SK-N-SH treated with all-trans-retinoic acid at 6 μM for 48 hours (cell line): ENCODE measurements around the gene MTOR.

Source experiments
- ATAC-seq: fragments of 200-7000 bp; cut with Tn5 transposase; 3 replicates; pipeline ENCODE4 v1.9.1; 2020; ENCODE audit warnings: mild to moderate bottlenecking, moderate library complexity
- ARNTL ChIP-seq: fragments of 450-650 bp; formaldehyde crosslinking; IDR thresholded peaks from 2 replicates; pipeline ENCODE4 v1.5.0; 2020; ENCODE audit warnings: low read depth, mild to moderate bottlenecking, moderate library complexity, borderline replicate concordance
- BACH2 ChIP-seq: fragments of 250-450 bp; sonication (Bioruptor Pico); IDR thresholded peaks from 2 replicates; pipeline ENCODE4 v1.9.0; 2021; ENCODE audit warnings: mild to moderate bottlenecking, borderline replicate concordance
- ISL1 ChIP-seq: fragments of 250-450 bp; sonication (Bioruptor Pico); IDR thresholded peaks from 2 replicates; pipeline ENCODE4 v2.1.2; 2022; ENCODE audit warnings: mild to moderate bottlenecking, moderate library complexity
- PPARA ChIP-seq: fragments of 250-450 bp; sonication (Bioruptor Pico); IDR thresholded peaks from 2 replicates; pipeline ENCODE4 v1.5.0; 2020; ENCODE audit warnings: mild to moderate bottlenecking, borderline replicate concordance
- RARB ChIP-seq: fragments of 250-450 bp; sonication (Bioruptor Pico); IDR thresholded peaks from 2 replicates; pipeline ENCODE4 v1.8.0; 2021; ENCODE audit warnings: mild to moderate bottlenecking, moderate library complexity
- SNAI2 ChIP-seq: fragments of 250-450 bp; sonication (Bioruptor Pico); IDR thresholded peaks from 2 replicates; pipeline ENCODE4 v1.5.0; 2020; ENCODE audit warnings: mild to moderate bottlenecking, moderate library complexity
- TCF4 ChIP-seq: fragments of 250-450 bp; sonication (Bioruptor Pico); IDR thresholded peaks from 2 replicates; pipeline ENCODE4 v1.8.0; 2021; ENCODE audit warnings: mild to moderate bottlenecking, moderate library complexity, borderline replicate concordance
- TOX ChIP-seq: fragments of 250-450 bp; sonication (Bioruptor Pico); IDR thresholded peaks from 2 replicates; pipeline ENCODE4 v1.8.0; 2021; ENCODE audit warnings: mild to moderate bottlenecking, moderate library complexity, borderline replicate concordance
- ZFP3 ChIP-seq: fragments of 250-450 bp; sonication (Bioruptor Pico); IDR thresholded peaks from 2 replicates; pipeline ENCODE4 v1.5.0; 2020; ENCODE audit warnings: mild to moderate bottlenecking, moderate library complexity
- ZNF565 ChIP-seq: fragments of 450-650 bp; formaldehyde crosslinking; conservative IDR thresholded peaks from 2 replicates; pipeline ENCODE4 v1.5.0; 2020; ENCODE audit warnings: low read depth, mild to moderate bottlenecking, moderate library complexity
- ZNF70 ChIP-seq: fragments of 450-650 bp; formaldehyde crosslinking; IDR thresholded peaks from 2 replicates; pipeline ENCODE4 v1.5.0; 2020; ENCODE audit warnings: mild to moderate bottlenecking, moderate library complexity
- ZNF8 ChIP-seq: fragments of 450-650 bp; formaldehyde crosslinking; IDR thresholded peaks from 2 replicates; pipeline ENCODE4 v1.5.0; 2020; ENCODE audit warnings: mild to moderate bottlenecking, moderate library complexity
- TF ChIP-seq, protein P1 (sequence below): fragments of 250-450 bp; sonication (Bioruptor Pico); IDR thresholded peaks from 2 replicates; pipeline ENCODE4 v1.8.0; 2021; ENCODE audit warnings: low read depth, mild to moderate bottlenecking, moderate library complexity, borderline replicate concordance
- TF ChIP-seq, protein P2 (sequence below): fragments of 250-450 bp; sonication (Bioruptor Pico); IDR thresholded peaks from 2 replicates; pipeline ENCODE4 v1.8.0; 2020; ENCODE audit warnings: mild to moderate bottlenecking, moderate library complexity, borderline replicate concordance
- TF ChIP-seq, protein P3 (sequence below): fragments of 250-450 bp; sonication (Bioruptor Pico); IDR thresholded peaks from 2 replicates; pipeline ENCODE4 v1.5.0; 2020; ENCODE audit warnings: mild to moderate bottlenecking, moderate library complexity
- TF ChIP-seq, protein P4 (sequence below): fragments of 250-450 bp; sonication (Bioruptor Pico); IDR thresholded peaks from 2 replicates; pipeline ENCODE4 v1.5.1; 2020; ENCODE audit warnings: low read depth, mild to moderate bottlenecking, moderate library complexity
- TF ChIP-seq, protein P5 (sequence below): fragments of 250-450 bp; sonication (Bioruptor Pico); IDR thresholded peaks from 2 replicates; pipeline ENCODE4 v1.5.1; 2021; ENCODE audit warnings: mild to moderate bottlenecking, moderate library complexity

The MTOR gene

DNA sequence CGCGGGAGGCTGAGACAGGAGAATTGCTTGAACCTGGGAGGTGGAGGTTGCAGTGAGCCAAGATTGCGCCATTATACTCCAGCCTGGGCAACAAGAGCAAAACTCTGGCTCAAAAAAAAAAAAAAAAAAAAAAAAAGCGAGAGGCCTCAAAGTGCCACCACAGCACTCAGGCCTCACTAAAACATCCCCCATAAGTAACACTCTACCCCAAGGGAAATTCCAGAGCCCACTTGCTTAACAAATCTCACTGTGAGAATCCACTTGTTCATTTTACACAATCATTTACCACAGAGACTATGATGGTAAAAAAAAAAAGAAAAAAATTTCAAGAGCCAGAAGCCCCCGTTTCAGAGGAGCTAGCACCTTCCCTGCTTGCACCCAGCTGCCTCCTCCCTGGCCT, 136.4 kb downstream of the MTOR start (continued):
- TF ChIP-seq, protein P1, sequence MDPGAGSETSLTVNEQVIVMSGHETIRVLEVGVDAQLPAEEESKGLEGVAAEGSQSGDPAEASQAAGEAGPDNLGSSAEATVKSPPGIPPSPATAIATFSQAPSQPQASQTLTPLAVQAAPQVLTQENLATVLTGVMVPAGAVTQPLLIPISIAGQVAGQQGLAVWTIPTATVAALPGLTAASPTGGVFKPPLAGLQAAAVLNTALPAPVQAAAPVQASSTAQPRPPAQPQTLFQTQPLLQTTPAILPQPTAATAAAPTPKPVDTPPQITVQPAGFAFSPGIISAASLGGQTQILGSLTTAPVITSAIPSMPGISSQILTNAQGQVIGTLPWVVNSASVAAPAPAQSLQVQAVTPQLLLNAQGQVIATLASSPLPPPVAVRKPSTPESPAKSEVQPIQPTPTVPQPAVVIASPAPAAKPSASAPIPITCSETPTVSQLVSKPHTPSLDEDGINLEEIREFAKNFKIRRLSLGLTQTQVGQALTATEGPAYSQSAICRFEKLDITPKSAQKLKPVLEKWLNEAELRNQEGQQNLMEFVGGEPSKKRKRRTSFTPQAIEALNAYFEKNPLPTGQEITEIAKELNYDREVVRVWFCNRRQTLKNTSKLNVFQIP (CRISPR knock-in tag): no peak
- TF ChIP-seq, all 23 proteins: peak for 0

DNA sequence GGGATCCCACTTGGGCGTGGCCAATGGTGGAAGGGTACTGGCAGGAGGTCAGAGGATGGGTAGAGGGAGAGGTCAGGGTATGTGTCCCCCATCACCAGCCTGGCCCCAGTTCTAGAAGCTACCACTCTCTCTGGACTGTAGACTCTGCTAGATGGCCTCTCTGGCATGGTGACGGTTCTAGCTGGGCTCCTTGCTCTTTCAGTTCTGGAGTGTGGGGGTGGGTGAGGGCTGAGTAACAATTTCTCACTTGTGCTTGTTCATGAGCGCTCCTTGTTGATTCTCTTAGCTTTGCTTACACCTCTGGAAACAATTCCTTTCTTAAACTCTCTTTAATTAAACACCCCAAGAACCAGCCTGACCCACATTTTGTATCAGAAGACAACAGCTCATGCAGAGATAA, 137.4 kb downstream of the MTOR start:
- no peak for ATAC-seq
- TF ChIP-seq ARNTL (CRISPR knock-in tag) (no peak), RARB (CRISPR knock-in tag) (no peak), SNAI2 (no peak), ZFP3 (CRISPR knock-in tag) (no peak), ZNF565 (CRISPR knock-in tag) (no peak), TCF4 (CRISPR knock-in tag) (no peak), PPARA (no peak), ZNF8 (CRISPR knock-in tag) (no peak), ZNF70 (CRISPR knock-in tag) (no peak), TOX (no peak), ISL1 (no peak), BACH2 (CRISPR knock-in tag) (no peak)
- TF ChIP-seq, protein P2, sequence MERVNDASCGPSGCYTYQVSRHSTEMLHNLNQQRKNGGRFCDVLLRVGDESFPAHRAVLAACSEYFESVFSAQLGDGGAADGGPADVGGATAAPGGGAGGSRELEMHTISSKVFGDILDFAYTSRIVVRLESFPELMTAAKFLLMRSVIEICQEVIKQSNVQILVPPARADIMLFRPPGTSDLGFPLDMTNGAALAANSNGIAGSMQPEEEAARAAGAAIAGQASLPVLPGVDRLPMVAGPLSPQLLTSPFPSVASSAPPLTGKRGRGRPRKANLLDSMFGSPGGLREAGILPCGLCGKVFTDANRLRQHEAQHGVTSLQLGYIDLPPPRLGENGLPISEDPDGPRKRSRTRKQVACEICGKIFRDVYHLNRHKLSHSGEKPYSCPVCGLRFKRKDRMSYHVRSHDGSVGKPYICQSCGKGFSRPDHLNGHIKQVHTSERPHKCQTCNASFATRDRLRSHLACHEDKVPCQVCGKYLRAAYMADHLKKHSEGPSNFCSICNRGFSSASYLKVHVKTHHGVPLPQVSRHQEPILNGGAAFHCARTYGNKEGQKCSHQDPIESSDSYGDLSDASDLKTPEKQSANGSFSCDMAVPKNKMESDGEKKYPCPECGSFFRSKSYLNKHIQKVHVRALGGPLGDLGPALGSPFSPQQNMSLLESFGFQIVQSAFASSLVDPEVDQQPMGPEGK (CRISPR knock-in tag): no peak
- TF ChIP-seq, protein P1 (CRISPR knock-in tag): no peak
- TF ChIP-seq, protein P3, sequence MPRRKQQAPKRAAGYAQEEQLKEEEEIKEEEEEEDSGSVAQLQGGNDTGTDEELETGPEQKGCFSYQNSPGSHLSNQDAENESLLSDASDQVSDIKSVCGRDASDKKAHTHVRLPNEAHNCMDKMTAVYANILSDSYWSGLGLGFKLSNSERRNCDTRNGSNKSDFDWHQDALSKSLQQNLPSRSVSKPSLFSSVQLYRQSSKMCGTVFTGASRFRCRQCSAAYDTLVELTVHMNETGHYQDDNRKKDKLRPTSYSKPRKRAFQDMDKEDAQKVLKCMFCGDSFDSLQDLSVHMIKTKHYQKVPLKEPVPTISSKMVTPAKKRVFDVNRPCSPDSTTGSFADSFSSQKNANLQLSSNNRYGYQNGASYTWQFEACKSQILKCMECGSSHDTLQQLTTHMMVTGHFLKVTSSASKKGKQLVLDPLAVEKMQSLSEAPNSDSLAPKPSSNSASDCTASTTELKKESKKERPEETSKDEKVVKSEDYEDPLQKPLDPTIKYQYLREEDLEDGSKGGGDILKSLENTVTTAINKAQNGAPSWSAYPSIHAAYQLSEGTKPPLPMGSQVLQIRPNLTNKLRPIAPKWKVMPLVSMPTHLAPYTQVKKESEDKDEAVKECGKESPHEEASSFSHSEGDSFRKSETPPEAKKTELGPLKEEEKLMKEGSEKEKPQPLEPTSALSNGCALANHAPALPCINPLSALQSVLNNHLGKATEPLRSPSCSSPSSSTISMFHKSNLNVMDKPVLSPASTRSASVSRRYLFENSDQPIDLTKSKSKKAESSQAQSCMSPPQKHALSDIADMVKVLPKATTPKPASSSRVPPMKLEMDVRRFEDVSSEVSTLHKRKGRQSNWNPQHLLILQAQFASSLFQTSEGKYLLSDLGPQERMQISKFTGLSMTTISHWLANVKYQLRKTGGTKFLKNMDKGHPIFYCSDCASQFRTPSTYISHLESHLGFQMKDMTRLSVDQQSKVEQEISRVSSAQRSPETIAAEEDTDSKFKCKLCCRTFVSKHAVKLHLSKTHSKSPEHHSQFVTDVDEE (CRISPR knock-in tag): no peak
- TF ChIP-seq, protein P4, sequence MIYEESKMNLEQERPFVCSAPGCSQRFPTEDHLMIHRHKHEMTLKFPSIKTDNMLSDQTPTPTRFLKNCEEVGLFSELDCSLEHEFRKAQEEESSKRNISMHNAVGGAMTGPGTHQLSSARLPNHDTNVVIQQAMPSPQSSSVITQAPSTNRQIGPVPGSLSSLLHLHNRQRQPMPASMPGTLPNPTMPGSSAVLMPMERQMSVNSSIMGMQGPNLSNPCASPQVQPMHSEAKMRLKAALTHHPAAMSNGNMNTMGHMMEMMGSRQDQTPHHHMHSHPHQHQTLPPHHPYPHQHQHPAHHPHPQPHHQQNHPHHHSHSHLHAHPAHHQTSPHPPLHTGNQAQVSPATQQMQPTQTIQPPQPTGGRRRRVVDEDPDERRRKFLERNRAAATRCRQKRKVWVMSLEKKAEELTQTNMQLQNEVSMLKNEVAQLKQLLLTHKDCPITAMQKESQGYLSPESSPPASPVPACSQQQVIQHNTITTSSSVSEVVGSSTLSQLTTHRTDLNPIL (CRISPR knock-in tag): no peak
- TF ChIP-seq, protein P5, sequence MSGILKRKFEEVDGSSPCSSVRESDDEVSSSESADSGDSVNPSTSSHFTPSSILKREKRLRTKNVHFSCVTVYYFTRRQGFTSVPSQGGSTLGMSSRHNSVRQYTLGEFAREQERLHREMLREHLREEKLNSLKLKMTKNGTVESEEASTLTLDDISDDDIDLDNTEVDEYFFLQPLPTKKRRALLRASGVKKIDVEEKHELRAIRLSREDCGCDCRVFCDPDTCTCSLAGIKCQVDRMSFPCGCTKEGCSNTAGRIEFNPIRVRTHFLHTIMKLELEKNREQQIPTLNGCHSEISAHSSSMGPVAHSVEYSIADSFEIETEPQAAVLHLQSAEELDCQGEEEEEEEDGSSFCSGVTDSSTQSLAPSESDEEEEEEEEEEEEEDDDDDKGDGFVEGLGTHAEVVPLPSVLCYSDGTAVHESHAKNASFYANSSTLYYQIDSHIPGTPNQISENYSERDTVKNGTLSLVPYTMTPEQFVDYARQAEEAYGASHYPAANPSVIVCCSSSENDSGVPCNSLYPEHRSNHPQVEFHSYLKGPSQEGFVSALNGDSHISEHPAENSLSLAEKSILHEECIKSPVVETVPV: no peak
- TF ChIP-seq, all 23 proteins: peak for 0

DNA sequence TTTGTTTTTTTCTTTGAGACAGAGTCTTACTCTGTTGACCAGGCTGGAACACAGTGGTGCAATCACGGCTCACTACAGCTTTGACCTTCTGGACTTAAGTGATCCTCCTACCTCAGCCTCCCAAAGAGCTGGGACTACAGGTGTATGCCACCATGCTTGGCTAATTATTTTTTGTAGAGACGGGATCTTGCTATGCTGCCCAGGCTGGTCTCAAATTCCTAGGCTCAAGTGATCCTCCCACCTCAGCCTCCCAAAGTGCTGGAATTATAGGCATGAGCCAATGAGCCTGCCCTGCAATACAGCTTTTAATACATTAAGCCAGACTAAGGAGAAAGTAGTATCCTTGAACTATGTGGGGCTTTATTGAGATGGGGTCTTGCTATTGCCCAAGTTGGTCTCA, 146.0 kb downstream of the MTOR start:
- ATAC-seq: no peak

More for the DNA sequence above, 146.0 kb downstream of the MTOR start:
- TF ChIP-seq, protein P2 (CRISPR knock-in tag): no peak
- no peak for TF ChIP-seq ARNTL (CRISPR knock-in tag)
